ENCODE results near the gene IFTAP. TPM values are rescaled to one million over a fixed set of nuclear protein-coding genes. Genes with fewer than 3 reads are reported as not detected.

The IFTAP gene
- total RNA-seq, 2 donors from 2014 or later, result 23.5 to 38.1 TPM

- Histone ChIP-seq H3K36me3 (no peaks in the 10 kb centered on the region), H3K27me3 (replicated peaks; ENCODE audit: insufficient read depth) (peaks cover 3% of the 10 kb centered on the region), H3K4me3 (no peak overlapping the region), H3K27ac (no peak overlapping the region), H3K4me1 (replicated peaks) (no peaks in the 10 kb centered on the region), H3K9me3 (no peaks in the 10 kb centered on the region)
- intact Hi-C loops (cut with DNase I), result no loop called here
- DNase-seq (ENCODE audit: low spot score), result no peak
- TF ChIP-seq POLR2A (IDR thresholded peaks at IDR 0.05) (no peak), POLR2AphosphoS5 (IDR thresholded peaks at IDR 0.05) (no peak)
- TF ChIP-seq, protein P1, sequence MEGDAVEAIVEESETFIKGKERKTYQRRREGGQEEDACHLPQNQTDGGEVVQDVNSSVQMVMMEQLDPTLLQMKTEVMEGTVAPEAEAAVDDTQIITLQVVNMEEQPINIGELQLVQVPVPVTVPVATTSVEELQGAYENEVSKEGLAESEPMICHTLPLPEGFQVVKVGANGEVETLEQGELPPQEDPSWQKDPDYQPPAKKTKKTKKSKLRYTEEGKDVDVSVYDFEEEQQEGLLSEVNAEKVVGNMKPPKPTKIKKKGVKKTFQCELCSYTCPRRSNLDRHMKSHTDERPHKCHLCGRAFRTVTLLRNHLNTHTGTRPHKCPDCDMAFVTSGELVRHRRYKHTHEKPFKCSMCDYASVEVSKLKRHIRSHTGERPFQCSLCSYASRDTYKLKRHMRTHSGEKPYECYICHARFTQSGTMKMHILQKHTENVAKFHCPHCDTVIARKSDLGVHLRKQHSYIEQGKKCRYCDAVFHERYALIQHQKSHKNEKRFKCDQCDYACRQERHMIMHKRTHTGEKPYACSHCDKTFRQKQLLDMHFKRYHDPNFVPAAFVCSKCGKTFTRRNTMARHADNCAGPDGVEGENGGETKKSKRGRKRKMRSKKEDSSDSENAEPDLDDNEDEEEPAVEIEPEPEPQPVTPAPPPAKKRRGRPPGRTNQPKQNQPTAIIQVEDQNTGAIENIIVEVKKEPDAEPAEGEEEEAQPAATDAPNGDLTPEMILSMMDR (IDR thresholded peaks at IDR 0.05), result no peak
- WGBS, result 44% methylated on average over 1 of the region's 1 CpG
These were observed 2.9 kb upstream of the IFTAP start for GRCh38 chr11:36591433-36591832.

DNA sequence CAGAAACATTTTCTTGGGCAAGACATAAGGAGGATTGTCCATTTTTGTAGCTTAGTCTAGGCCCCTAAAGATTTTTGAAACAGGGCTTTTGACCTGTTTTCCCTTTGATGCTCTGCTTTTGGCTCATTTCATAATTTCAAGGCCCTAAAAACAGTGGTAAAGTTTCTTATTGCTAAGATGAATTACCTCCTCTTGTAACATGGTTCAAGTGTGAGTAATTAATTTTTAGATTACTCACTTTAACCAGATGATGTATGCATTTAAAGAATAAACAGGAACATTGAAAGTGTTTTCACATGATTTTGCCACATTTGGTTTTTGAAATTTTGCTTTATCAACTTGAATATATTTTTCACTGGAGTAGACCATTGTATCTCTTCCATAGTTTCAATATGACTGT lies 2.6 kb downstream of the IFTAP start:
- Histone ChIP-seq H3K27me3 (replicated peaks; ENCODE audit: insufficient read depth) (no peaks in the 10 kb centered on the region), H3K9me3 (no peaks in the 10 kb centered on the region), H3K4me1 (replicated peaks) (no peaks in the 10 kb centered on the region), H3K4me3 (no peak overlapping the region), H3K27ac (no peak overlapping the region), H3K36me3 (no peaks in the 10 kb centered on the region)
- TF ChIP-seq, protein P1 (IDR thresholded peaks at IDR 0.05), result no peak
- TF ChIP-seq POLR2A (IDR thresholded peaks at IDR 0.05) (no peak), POLR2AphosphoS5 (IDR thresholded peaks at IDR 0.05) (no peak)
- intact Hi-C loops (cut with DNase I), result no loop called here
- no peak for DNase-seq (ENCODE audit: low spot score)

DNA sequence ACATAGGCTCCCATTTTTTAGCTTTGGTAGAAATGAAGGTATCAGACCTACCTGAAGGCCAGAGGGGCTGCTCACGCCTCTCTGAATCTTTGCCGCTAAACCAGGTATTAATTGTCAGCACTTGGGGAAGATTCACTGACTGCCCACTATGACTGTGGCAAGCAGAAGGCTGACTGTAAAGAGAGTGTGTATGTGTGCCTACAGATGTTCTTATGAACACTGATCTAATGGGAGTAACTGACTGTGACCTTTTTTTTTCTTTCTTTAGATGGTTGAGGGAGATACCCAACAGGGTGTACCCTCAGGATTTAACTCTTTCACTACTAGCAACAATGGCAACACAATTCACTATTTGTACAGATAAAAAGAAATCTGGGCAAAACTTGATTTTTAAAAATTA lies 3.7 kb downstream of the IFTAP start, which contains the start of gene RAG2:
Gene RAG2 (minus strand): TSS at position 186 of the 400 bp plus-strand sequence. CDS start 4,068 bp downstream, outside the sequence.
- Histone ChIP-seq H3K4me3 (no peak within 1 kb of the TSS), H3K36me3 (no peaks in the 10 kb centered on the region), H3K9me3 (no peaks in the 10 kb centered on the region), H3K27me3 (replicated peaks; ENCODE audit: insufficient read depth) (no peaks in the 10 kb centered on the region), H3K27ac (no peak within 1 kb of the TSS), H3K4me1 (replicated peaks) (no peaks in the 10 kb centered on the region)
- WGBS, result 89% methylated on average over 2 of the region's 2 CpGs
- DNase-seq (ENCODE audit: low spot score), result no peak
- TF ChIP-seq, protein P1 (IDR thresholded peaks at IDR 0.05), result no peak
- TF ChIP-seq POLR2A (IDR thresholded peaks at IDR 0.05) (no peak), POLR2AphosphoS5 (IDR thresholded peaks at IDR 0.05) (no peak)
- intact Hi-C loops (cut with DNase I), result no loop called here

DNA sequence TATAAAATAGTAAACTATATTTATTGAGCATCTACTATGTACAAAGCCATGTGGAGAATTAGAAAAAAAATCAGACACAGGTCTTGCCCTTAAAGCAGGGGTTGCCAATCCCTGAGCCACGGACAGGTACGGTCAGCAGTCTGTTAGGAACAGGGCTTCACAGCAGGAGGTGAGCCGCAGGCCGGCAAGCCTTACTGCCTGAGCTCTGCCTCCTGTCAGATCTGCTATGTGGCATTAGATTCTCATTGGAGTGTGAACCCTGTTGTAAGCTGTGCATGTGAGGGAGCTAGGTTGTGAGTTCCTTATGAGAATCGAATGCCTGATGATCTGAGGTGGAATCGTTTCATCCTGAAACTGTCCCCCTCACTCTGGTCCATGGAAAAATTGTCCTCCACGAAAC lies 5.9 kb downstream of the IFTAP start:
- no peak for DNase-seq (ENCODE audit: low spot score)
- no peaks in the 10 kb centered on the region for H3K27me3 ChIP-seq (replicated peaks; ENCODE audit: insufficient read depth)
- no peaks in the 10 kb centered on the region for H3K9me3 ChIP-seq
- H3K36me3 ChIP-seq, result no peaks in the 10 kb centered on the region
- H3K4me3 ChIP-seq, result no peak overlapping the region
- intact Hi-C loops (cut with DNase I), result no loop called here
- WGBS, result 91% methylated on average over 7 of the region's 7 CpGs
- no peaks in the 10 kb centered on the region for H3K4me1 ChIP-seq (replicated peaks)
- no peak overlapping the region for H3K27ac ChIP-seq
- TF ChIP-seq POLR2AphosphoS5 (IDR thresholded peaks at IDR 0.05) (no peak), POLR2A (IDR thresholded peaks at IDR 0.05) (no peak)
- TF ChIP-seq, protein P1 (IDR thresholded peaks at IDR 0.05), result no peak

DNA sequence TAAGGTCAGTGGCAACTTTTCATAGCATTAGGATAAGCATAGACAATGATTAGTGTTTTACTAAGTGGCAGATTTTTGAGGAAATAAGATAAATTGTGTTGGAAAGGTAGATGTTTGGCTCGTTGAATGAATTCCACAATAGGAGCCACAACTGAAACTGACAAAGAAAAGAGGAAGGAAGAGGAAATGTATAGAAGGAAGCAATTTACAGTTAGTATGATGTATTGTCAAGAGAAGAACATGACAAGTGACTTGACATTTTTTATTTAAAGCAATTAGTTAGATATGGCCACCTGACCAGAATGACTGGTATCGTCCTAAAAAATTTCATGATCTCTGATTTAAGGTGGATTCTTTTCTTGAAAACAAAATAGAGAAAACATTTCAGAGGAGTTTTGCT lies 6.9 kb downstream of the IFTAP start:
- no peaks in the 10 kb centered on the region for H3K4me1 ChIP-seq (replicated peaks)
- intact Hi-C loops (cut with DNase I), result no loop called here
- H3K27me3 ChIP-seq (replicated peaks; ENCODE audit: insufficient read depth), result no peaks in the 10 kb centered on the region
- TF ChIP-seq, protein P1 (IDR thresholded peaks at IDR 0.05), result no peak
- TF ChIP-seq POLR2A (IDR thresholded peaks at IDR 0.05), result no peak
- no peak for TF ChIP-seq POLR2AphosphoS5 (IDR thresholded peaks at IDR 0.05)
- WGBS, result 87% methylated on average over 2 of the region's 2 CpGs
- no peak for DNase-seq (ENCODE audit: low spot score)
- no peaks in the 10 kb centered on the region for H3K9me3 ChIP-seq
- H3K4me3 ChIP-seq, result no peak overlapping the region
- no peak overlapping the region for H3K27ac ChIP-seq
- H3K36me3 ChIP-seq, result no peaks in the 10 kb centered on the region
